ENCODE results near the gene IL1R2.

DNA sequence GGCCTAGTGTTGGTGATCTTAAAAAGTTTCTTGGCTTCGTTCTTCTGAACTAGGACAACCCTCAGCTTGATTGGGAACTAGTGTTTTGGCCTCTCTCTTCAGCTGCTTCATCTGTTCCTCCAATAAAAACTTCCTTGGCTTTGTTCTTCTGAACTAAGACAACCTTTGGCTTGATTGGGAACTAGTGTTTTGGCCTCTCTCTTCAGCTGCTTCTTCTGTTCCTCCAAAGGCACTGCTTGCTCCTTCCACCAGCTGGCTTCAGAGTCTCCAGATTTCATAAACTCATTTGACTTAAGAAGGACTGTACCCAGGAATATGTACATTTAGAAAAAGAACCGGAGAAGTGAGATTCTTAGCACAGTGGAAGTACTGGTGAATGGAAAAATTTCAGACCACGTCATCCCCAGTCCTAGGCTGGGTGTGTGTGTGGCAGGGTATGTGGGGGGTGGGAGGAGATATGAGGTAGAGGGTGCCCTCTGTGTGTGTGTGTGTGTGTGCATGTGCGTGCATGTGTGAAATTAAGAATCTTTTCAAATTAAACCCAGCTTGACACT, 20.4 kb downstream of the IL1R2 start:
- TF ChIP-seq ATF3 (CRISPR knock-in tag; conservative IDR thresholded peaks at IDR 0.05) (no peak), ZNF263 (CRISPR knock-in tag; IDR thresholded peaks at IDR 0.05; ENCODE audit: low read depth) (no peak), NFYB (CRISPR knock-in tag; conservative IDR thresholded peaks at IDR 0.05; ENCODE audit: low read depth) (no peak)
- TF ChIP-seq, protein P1, sequence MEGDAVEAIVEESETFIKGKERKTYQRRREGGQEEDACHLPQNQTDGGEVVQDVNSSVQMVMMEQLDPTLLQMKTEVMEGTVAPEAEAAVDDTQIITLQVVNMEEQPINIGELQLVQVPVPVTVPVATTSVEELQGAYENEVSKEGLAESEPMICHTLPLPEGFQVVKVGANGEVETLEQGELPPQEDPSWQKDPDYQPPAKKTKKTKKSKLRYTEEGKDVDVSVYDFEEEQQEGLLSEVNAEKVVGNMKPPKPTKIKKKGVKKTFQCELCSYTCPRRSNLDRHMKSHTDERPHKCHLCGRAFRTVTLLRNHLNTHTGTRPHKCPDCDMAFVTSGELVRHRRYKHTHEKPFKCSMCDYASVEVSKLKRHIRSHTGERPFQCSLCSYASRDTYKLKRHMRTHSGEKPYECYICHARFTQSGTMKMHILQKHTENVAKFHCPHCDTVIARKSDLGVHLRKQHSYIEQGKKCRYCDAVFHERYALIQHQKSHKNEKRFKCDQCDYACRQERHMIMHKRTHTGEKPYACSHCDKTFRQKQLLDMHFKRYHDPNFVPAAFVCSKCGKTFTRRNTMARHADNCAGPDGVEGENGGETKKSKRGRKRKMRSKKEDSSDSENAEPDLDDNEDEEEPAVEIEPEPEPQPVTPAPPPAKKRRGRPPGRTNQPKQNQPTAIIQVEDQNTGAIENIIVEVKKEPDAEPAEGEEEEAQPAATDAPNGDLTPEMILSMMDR (IDR thresholded peaks at IDR 0.05), result no peak
- TF ChIP-seq, protein P2, sequence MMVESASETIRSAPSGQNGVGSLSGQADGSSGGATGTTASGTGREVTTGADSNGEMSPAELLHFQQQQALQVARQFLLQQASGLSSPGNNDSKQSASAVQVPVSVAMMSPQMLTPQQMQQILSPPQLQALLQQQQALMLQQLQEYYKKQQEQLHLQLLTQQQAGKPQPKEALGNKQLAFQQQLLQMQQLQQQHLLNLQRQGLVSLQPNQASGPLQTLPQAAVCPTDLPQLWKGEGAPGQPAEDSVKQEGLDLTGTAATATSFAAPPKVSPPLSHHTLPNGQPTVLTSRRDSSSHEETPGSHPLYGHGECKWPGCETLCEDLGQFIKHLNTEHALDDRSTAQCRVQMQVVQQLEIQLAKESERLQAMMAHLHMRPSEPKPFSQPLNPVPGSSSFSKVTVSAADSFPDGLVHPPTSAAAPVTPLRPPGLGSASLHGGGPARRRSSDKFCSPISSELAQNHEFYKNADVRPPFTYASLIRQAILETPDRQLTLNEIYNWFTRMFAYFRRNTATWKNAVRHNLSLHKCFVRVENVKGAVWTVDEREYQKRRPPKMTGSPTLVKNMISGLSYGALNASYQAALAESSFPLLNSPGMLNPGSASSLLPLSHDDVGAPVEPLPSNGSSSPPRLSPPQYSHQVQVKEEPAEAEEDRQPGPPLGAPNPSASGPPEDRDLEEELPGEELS (CRISPR knock-in tag; IDR thresholded peaks at IDR 0.05), result no peak
